ENCODE data around the gene E2F8. TPM values are rescaled to one million over a fixed set of nuclear protein-coding genes. Genes with fewer than 3 reads are reported as not detected.
A peak's percentile ranks its signal among the peaks of the same experiment; 100 is the strongest.

Gene E2F8, protein sequence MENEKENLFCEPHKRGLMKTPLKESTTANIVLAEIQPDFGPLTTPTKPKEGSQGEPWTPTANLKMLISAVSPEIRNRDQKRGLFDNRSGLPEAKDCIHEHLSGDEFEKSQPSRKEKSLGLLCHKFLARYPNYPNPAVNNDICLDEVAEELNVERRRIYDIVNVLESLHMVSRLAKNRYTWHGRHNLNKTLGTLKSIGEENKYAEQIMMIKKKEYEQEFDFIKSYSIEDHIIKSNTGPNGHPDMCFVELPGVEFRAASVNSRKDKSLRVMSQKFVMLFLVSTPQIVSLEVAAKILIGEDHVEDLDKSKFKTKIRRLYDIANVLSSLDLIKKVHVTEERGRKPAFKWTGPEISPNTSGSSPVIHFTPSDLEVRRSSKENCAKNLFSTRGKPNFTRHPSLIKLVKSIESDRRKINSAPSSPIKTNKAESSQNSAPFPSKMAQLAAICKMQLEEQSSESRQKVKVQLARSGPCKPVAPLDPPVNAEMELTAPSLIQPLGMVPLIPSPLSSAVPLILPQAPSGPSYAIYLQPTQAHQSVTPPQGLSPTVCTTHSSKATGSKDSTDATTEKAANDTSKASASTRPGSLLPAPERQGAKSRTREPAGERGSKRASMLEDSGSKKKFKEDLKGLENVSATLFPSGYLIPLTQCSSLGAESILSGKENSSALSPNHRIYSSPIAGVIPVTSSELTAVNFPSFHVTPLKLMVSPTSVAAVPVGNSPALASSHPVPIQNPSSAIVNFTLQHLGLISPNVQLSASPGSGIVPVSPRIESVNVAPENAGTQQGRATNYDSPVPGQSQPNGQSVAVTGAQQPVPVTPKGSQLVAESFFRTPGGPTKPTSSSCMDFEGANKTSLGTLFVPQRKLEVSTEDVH
- 10 to 100 TPM in 1 of 3 donors, 1 to 10 TPM in 2; 1.7 to 10.4 (median 5.1) TPM for total RNA-seq
- long read RNA-seq, donor 1, result 0 reads
- long read RNA-seq, donor 2, partial matches to known transcripts, result 2 of 3 reads
- long read RNA-seq, donor 2, other reads (novel, unspliced or antisense), result 1 of 3 reads

DNA sequence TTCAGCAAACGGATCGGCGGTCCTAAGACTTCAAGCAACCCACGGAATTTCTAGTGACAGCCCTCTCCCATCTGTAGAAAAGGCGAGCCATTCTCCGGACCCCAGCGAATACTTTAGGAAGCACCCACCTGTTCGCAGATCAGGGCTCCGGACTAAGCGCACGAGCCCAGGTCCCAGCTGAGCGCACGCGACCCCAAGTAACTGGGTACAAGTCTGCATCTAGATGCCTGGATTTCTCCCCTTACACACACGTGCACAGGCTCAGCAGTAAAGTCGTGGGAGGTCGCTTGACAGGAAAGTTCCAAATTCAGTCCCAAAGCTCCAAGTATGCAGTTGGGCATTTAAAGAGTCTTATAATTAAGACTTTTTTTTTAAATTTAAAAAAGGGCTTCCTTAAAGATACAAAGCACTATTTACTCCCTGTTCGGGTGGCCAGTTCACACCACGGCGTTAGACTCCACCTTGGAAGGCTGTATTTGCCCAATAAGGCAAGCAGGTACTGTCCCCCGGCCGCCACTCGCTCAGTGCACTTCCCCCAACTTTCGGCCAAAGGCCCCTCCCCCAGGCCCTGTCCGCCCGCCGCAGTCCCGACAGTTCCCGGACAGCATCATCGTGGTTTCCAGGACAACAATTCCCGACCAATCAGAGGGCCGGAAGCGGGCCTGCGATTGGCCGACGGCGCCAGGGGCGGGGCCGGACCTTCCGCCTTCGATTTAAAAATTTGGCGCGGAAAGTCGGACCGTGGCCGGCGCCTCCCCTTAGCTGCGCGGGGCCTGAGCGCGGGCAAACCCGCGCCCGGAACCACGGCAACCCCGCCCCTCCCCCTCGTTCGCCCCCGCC, at the start of gene E2F8:
Gene E2F8, minus strand, starts transcription at position 526 of the 840 bp plus-strand sequence. CDS start 824 bp downstream, outside the sequence.
- Histone ChIP-seq H3K36me3 (ENCODE audit: low read depth) (no peaks in the 10 kb centered on the region), H3K4me3 (peak within 1 kb of the TSS; percentile 32), H3K9me3 (no peaks in the 10 kb centered on the region), H3K4me1 (ENCODE audit: low read depth) (peaks cover 28% of the 10 kb centered on the region)
- ATAC-seq (peak; percentile 88), DNase-seq (peak; percentile 95 to 97 (median 95))
- TF ChIP-seq, protein P1, sequence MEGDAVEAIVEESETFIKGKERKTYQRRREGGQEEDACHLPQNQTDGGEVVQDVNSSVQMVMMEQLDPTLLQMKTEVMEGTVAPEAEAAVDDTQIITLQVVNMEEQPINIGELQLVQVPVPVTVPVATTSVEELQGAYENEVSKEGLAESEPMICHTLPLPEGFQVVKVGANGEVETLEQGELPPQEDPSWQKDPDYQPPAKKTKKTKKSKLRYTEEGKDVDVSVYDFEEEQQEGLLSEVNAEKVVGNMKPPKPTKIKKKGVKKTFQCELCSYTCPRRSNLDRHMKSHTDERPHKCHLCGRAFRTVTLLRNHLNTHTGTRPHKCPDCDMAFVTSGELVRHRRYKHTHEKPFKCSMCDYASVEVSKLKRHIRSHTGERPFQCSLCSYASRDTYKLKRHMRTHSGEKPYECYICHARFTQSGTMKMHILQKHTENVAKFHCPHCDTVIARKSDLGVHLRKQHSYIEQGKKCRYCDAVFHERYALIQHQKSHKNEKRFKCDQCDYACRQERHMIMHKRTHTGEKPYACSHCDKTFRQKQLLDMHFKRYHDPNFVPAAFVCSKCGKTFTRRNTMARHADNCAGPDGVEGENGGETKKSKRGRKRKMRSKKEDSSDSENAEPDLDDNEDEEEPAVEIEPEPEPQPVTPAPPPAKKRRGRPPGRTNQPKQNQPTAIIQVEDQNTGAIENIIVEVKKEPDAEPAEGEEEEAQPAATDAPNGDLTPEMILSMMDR (IDR thresholded peaks at IDR 0.05), result no peak
- intact Hi-C loops (cut with DNase I, micrococcal nuclease), result no loop called here

DNA sequence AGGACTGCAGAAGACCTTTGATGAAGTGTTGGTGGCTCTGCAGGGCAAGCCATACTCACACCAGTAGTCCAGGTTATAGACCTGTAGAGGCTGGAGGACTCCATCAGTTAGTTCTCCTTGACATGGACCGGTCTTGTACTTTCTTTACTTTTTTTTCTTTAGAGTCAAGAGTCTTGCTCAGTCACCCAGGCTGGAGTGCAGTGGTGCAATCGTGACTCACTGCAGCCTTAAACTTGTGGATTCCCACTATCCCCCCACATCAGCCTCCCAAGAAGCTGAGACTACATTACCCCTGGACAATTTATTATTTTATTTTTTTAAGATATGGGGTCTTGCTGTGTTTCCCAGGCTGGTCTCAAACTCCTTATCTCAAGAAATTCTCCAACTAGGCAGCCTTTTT, 49.6 kb upstream of the E2F8 start:
- intact Hi-C loops (cut with DNase I, micrococcal nuclease), result no loop called here
- no peaks in the 10 kb centered on the region for H3K36me3 ChIP-seq (ENCODE audit: low read depth)

DNA sequence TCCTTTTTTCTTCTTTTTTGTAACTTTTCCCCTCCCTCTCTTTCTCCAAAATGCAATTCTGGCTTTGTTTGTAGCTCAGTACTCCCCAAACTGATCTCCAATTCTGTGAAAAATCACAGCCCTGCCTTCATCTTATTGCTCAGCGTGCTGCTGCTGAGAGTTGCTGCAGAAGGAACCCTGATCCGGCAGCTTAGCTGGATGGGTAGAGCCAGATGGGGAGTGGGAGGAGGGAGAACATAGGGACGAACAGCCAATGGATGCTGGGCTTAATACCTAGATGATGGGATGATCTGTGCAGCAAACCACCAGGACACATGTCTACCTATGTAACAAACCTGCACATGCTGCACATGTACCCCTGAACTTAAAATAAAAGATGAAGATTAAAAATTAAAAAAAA, 47.5 kb upstream of the E2F8 start:
- intact Hi-C loops (cut with DNase I, micrococcal nuclease), result no loop called here
- H3K4me1 ChIP-seq (ENCODE audit: low read depth), result no peaks in the 10 kb centered on the region
- no peak overlapping the region for H3K4me3 ChIP-seq
- H3K9me3 ChIP-seq, result no peaks in the 10 kb centered on the region
- ATAC-seq (no peak), DNase-seq (no peak)
- no peaks in the 10 kb centered on the region for H3K36me3 ChIP-seq (ENCODE audit: low read depth)
- TF ChIP-seq, protein P1 (IDR thresholded peaks at IDR 0.05), result no peak

More for the DNA sequence above, 49.6 kb upstream of the E2F8 start:
- H3K4me3 ChIP-seq, result no peak overlapping the region
- no peaks in the 10 kb centered on the region for H3K9me3 ChIP-seq
- no peaks in the 10 kb centered on the region for H3K4me1 ChIP-seq (ENCODE audit: low read depth)
- TF ChIP-seq, protein P1 (IDR thresholded peaks at IDR 0.05), result no peak
- ATAC-seq (no peak), DNase-seq (no peak)

DNA sequence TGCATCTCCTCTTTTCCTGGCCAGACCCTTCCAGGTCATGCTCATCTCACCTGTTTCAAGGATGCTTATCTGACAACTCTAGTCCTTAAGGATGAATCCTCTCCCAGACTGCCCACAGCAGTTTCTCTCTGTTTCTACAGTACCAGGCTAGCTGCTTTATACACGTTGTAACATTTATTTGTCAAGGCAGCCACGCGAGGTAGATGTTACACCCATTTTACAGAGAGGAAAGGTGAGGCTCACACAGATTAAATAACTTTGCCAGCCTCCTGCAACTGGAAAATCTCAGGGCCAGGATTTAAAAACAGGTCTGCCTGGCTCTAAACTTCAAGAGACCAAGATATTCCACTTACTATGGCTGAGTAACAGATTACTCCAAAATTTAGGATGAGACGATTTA, 45.7 kb upstream of the E2F8 start:
- ATAC-seq, result no peak
- no peak for DNase-seq
- H3K36me3 ChIP-seq (ENCODE audit: low read depth), result no peaks in the 10 kb centered on the region
- intact Hi-C loops (cut with DNase I, micrococcal nuclease), result no loop called here
- TF ChIP-seq, protein P1 (IDR thresholded peaks at IDR 0.05), result no peak
- no peak overlapping the region for H3K4me3 ChIP-seq
- no peaks in the 10 kb centered on the region for H3K9me3 ChIP-seq
- no peaks in the 10 kb centered on the region for H3K4me1 ChIP-seq (ENCODE audit: low read depth)

DNA sequence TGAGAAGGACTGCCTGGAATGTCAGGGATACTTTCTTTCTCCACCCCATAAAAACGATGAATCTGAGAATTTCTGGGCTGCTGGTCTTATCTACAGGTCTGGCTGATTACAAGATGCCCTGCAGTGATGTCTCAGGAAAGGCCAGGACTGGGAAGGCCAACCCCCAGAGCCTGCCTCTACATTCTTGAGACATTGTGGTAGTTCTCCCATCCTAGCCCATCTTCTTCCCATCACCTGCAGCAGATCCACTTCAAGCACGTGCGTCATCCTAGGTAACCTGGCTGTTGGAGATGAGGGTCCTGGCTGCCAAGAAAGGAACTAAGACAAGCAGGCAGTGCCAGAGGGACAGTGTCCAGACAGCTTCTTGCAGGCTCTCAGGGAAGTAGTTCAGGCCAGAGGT, 44.1 kb upstream of the E2F8 start:
- H3K4me1 ChIP-seq (ENCODE audit: low read depth), result no peaks in the 10 kb centered on the region
- intact Hi-C loops (cut with DNase I, micrococcal nuclease), result no loop called here
- no peaks in the 10 kb centered on the region for H3K9me3 ChIP-seq
- DNase-seq (no peak), ATAC-seq (no peak)
- no peak overlapping the region for H3K4me3 ChIP-seq
- TF ChIP-seq, protein P1 (IDR thresholded peaks at IDR 0.05), result no peak
- no peaks in the 10 kb centered on the region for H3K36me3 ChIP-seq (ENCODE audit: low read depth)

Data from mucosa of descending colon (tissue), 3 donors.